Activated CD8-positive, alpha-beta memory T cell treated with anti-CD3 and anti-CD28 coated beads, Interleukin-2, amount 50 U/mL, for 24 hours (primary cell): ENCODE results near the gene FBXL3.
"Not testable (repeated sequence)": the region's sequence is repeated elsewhere in the genome, so short reads cannot be mapped to it uniquely, and the experiment has no call there.

ENCODE experiments used
- DNase-seq: peaks from one replicate; pipeline ENCODE4 v3.0.0-alpha.2; 2020; ENCODE audit errors: extremely low read depth

The FBXL3 gene

DNA sequence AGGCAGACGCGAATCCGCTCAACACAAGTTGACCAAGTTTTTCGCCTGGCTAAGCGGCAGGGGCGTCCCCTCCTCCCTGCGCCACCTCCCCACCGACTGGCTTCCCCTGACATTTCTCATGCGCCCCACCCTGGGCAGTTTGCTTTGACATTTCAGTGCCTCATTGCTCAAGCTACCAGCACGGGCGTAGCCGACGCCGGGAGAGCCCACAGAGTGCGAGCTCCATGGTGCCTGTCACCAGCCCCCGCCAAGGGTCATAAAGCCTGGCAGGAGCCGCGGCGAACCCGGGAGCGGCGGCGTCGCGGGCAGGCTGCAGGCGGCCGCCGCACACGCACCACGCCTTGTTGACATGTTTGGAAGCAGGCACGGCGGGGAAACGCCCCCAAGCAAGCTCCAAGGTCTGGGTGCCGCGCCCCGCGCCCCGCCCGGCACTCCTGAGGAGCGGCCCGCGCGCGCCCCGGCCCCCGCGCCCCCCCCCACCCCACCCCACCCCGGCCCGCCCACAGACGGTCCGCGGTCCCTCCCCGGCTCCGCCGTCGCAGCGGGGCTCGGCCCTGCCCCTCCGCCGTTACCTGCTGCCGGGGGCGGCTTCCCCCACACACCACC lies 601 bp downstream of the FBXL3 start:
- peak; percentile 29 for DNase-seq

DNA sequence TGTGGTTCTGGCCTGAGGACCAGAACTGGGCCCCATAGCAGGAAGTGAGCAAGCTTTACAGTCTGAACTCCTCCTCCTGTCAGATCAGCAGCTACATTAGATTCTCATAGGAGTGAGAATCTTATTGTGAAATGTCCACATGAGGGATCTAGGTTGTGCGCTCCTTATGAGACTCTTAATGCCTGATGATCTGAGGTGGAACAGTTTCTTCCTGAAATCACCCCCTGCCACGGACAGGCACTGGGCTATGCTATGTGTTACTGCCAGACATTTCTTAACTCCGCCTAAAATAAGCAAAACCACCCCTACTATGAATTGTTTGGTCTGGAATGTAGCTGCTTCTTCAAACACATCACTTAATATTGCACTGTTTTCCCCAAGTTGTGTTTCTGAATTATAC lies 4.6 kb downstream of the FBXL3 start:
- DNase-seq = no peak

DNA sequence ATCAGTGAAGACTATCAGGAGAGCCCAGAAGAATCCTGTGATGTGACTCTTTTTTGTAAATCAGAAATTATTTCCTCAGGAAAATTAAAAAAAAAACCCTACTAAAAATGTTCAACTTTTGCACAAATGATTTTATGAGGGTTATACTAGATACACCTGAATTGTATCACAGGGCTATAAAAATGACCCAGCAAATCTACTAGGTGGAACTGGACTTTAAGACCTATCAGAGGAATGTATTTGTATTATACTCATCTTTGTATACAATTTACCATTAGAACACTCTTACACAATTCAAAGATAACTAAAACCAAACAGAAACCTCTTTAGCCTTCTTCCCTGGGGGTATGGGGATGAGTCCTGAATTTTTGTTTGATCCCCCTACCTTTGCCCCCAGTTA lies 7.2 kb downstream of the FBXL3 start:
- no peak for DNase-seq

DNA sequence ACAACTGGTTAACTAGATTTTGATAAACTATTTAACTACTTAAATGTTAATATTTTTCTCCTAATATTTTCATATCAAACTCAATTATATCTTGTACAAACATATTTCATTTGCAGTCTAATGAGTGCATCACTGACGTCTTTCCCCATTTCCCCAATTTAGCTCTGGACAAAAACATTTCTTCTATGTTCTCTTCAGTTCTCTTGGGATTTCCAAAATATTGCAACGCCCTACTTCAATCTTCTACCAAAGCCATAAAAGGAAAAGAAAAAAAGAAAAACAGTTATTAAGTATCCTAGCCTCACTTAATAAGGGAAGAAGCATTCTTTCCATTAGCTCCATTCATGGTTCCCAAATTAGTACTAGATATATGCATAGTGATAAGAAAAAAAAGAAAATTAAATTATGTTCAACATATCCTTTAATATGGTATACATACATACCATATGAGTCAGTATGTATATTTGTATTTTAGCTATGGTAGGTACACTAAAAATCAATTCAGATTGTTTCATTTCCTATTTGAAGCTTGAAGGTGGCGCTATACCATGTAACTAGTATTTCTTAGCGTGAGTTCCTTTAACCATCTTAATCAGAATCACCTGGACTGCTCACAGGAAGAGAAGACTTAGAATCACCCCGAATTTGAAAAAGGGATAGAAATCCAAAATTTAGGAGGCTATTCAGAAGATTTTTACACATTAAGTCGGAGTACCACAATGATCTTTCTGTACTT lies 9.9 kb downstream of the FBXL3 start:
- no peak for DNase-seq

DNA sequence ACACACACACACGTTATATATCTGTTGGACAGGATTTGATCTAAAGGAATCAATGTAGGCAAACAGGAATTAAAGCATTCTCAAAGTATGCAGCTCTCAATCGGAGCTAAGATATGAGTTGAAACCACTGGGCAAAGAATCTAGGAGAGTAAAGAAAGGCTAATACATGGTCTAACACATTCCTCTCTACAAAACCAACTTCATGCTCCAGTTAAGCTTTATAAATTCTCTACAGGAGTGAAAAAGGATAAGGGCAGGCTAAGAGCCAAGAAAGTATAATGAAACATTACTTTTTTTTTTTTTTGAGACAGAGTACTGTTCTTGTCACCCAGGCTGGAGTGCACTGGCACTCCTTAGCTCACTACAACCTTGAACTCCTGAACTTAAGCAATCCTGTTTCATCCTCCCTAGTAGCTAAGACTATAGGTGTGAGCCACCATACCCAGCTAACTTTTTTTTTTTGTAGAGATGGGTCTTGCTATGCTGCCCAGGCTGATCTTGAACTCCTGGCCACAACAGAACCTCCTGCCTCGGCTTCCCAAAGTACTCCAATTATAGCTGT lies 10.6 kb downstream of the FBXL3 start:
- no peak for DNase-seq

DNA sequence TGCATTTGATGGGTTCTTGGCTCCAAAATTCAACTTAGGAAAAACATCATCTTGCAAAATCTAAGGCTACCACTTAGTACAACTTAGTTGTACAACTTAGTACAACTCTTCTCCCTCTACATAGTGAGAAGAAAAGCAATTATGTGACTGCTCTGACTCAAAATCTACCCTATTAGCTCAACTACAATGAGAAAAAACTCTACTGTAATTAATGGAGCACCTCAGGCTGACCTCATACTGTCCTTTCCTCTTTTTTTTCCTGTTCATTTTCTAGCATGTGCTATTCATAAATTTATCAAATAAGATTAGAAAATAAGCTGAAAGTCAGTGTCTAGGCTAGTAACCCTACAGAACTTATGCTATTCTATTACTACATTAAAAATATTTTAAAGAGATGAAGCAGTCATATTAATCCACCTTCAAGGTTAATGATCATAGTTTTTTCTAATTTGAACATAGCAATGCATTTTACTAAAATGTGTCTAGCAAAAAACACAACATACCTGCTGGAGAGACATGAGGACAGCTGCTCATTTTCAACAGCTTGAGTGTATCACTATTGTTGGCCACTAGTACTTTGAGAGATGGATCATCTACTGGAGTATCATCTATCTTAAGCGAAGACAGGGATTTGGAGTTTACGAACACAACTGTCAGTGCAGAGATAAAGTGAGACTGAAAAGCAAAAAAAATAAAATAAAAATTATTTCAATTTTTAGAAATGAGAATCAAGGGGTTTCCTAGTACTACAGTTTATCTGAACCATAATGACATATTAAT lies 11.9 kb downstream of the FBXL3 start:
- DNase-seq = no peak

DNA sequence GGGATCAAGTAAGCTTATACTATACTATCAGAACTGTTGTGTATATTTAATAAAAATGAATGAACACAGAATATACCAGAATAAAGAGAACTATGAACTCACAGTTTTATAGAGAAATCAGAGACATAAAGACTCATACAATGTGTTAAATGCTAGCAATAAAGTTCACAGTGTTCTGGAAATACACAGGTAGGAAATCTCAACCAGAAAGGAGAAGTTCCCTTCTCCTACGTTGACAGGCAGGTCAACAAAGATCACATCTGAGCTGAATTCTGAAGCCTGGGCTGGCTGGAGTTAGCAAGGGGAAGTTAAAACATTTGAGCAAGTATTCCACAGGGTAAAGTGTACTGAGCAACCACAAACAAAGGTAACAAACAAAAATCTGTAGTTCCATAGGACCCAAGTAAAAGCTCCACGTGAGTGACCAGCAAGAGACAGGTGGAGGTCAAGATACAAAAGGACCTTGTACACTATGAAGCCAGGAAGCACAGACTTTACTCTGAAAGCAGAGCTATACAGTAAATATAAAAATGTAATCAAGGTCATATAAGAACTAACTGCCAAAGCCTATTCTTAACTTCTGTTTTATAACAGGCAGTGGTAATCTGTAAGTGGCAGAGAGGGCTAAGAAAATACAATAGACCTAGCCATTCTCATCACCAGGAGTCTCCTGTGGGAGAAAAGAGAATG lies 13.0 kb downstream of the FBXL3 start:
- no peak for DNase-seq

DNA sequence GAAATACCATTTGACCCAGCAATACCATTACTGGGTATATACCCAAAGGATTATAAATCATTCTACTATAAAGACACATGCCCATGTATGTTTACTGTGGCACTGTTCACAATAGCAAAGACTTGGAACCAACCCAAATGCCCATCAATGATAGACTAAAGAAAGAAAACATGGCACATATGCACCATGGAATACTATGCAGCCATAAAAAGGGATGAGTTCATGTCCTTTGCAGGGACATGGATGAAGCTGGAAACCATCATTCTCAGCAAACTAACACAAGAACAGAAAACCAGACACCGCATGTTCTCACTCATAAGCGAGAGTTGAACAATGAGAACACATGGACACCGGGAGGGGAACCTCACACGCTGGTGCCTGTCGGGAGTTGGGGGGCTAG lies 17.2 kb downstream of the FBXL3 start:
- DNase-seq = not testable (repeated sequence)

DNA sequence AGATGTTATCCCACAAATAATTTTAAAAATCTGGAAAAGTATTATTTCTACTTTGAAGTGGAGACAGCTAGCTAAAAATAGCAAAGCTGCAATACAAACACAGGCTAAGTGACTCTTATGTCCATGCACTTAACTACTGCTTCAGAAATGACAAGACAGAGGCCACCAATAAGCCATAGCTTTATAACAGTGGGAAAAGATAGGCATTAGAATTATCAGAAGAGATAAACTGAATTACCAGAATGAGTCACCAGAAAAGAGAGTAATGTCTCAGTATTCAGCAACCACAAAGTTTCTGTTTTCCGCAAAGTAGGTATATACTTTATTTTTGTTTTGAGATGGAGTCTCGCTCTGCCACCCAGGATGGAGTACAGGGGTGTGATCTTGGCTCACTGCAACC lies 17.9 kb downstream of the FBXL3 start:
- DNase-seq = no peak

DNA sequence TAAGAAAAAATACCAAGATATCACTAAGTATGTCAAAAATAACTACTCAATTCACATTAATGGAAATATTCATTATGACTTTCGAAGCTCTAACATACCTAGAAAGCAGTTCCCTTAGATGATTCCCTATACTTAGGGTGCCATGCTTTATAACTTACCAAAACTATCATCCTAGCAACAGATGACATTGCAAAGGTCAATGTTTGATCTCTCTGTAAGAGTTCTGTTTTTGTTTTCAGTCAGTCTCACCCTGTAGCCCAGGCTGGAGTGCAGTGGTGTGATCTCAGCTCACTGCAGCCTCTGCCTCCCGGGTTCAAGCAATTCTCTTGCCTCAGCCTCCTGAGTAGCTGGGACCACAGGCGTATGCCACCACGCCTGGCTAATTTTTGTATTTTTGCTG lies 18.6 kb downstream of the FBXL3 start:
- DNase-seq = not testable (repeated sequence)

DNA sequence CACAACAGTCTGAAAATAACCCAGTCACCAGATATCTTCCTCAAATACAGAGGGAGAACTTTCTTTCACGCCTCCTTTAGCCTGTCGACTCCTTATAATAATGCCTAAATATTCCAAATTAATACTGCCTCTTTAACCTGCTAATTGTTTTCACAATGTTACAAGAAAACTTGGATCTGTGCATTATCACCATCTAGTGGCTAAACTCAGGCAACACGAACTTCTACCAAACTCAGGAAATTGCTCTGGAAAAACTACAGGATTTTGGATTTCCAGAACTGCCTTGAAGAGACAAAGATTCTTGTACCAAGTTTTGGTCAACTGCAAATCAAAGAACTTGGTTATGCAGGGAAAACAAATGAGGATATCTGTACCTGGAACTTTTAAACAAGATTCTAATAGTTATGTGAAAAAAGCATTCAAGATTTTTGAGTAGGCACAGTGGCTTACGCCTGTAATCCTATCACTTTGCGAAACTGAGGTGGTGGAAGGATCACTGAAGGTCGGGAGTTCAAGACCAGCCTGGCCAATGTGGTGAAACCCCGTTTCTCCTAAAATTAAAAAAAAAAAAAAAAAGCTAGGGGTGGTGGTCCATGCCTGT lies 24.3 kb downstream of the FBXL3 start:
- no peak for DNase-seq

DNA sequence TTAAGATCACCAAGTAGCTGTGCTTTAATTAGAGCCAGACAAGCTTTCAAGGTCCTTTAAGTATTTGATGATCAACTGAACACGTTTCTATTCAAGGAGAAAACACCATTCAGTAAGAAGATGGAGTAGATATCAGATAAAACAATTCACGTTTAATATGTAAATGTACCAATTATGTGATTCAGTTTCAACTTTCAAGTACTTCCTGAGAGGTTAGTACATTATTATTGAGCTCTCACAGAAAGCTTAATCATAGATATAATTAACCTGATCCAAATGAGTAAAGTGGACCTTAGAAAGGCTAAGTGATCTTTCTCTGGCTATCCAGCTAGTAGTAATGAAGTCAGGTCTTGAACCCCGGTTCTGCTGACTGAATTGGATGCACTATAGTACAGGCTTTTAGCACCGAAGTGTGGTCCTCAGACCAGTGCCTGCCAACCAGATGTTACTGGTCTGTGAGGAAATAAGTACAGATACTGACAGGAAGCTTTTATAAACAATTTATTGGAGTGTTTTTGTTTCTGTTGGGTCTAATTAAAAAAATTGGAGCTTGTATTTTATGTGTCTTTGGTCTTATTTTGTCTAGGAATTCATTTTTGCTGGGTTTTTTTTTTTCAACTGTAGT lies 24.9 kb downstream of the FBXL3 start:
- no peak for DNase-seq

DNA sequence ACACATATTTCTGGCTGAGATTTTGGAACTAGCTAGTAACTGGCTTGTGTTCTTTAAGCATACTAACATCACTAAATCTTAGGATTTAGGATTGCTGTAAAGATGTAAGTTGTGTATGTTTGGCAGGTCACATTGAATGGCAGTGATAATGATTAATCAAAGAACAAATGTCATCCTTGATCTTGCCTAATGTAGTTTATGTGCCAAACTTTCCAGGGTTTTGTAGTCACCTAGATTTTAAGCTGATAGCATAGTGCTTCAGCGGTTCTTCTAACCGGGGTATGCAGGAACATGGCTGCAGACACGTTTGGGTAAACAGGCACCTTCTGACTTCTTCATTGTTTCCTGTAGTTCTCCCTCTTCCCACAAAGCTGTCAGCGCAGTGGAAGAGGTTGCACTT lies 25.4 kb downstream of the FBXL3 start:
- no peak for DNase-seq

DNA sequence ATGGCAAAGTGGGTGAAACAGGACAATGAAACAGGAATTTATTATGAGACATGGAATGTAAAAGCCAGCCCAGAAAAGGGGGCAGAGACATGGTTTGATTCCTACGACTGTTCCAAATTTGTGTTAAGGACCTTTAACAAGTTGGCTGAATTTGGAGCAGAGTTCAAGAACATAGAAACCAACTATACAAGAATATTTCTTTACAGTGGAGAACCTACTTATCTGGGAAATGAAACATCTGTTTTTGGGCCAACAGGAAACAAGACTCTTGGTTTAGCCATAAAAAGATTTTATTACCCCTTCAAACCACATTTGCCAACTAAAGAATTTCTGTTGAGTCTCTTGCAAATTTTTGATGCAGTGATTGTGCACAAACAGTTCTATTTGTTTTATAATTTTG lies 26.5 kb downstream of the FBXL3 start:
- no peak for DNase-seq

DNA sequence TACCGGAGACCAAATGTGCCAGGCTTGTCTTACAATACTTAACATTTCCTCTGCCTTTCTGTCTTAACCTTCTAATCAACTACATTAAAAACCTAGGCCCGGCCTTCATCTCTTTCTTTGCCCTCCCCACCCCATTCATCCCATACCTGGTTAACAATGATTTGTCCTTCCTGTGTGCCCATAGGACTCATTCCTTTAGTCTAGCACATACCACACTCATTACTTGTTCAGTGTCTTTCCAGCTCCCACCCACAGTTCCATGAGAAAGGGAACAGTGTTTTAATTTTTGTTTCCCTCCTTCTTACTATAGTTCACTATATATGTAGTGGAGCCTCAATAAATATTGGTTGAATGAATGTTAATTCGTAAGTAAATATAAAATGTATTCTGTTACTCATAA lies 32.7 kb downstream of the FBXL3 start:
- no peak for DNase-seq

DNA sequence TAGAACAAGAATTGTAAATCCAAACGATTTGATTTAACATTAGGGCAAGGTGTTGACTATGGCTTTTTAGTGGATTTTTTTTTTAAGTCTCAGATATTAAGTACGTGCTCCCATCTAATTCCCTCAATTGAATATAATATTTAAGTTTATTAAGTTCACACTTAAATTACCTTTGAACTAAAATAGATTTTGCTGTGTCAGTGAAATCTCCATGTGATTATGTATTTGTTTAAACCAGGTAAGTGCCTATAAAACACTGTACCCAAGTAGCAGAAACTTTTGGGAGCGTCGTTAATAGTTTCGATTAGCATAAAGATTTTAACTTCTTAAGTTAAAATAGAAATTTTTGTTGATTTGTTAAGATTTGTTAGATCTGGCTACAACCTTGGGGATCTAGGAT lies 33.5 kb downstream of the FBXL3 start:
- DNase-seq = no peak

DNA sequence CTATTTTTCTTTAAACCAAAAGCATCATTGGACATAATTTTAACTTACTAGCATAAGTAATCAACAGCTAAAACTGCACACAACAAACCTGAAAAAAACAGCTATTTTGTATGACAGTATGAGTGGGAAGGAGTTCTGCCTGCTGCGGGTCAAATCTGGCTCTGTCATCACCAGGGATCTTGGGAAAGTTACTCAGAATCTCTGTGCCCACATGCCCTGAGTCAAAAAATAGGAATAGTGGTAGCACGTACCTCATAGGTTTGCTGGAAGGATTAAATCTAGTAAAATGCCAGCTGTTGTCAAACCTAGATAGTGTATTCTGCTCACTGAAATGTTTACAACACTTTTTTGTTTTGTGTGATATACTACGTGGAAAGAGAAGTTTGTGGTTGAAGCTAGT lies 33.9 kb downstream of the FBXL3 start:
- no peak for DNase-seq

DNA sequence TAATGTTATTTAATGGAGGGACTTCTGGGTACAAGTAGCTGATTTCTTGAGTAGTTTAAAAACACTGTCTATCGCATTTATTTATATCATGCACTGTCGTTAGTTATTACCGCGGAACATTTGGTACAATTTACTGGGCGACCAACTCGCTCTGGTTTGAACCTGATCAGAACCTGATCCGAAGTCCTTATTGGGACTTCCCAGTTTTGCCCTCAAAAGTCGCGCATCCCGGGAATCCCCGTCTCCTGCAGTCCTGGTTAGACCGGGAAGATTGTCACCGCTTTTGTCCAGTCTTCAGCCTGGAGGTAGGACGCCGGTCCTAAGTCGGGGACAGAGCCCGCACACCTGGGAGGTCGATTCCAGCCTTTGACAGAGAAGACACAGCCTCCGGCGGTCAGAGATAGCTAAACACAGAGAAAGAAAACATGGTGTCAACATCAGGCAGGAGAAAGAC lies 34.4 kb downstream of the FBXL3 start:
- no peak for DNase-seq

DNA sequence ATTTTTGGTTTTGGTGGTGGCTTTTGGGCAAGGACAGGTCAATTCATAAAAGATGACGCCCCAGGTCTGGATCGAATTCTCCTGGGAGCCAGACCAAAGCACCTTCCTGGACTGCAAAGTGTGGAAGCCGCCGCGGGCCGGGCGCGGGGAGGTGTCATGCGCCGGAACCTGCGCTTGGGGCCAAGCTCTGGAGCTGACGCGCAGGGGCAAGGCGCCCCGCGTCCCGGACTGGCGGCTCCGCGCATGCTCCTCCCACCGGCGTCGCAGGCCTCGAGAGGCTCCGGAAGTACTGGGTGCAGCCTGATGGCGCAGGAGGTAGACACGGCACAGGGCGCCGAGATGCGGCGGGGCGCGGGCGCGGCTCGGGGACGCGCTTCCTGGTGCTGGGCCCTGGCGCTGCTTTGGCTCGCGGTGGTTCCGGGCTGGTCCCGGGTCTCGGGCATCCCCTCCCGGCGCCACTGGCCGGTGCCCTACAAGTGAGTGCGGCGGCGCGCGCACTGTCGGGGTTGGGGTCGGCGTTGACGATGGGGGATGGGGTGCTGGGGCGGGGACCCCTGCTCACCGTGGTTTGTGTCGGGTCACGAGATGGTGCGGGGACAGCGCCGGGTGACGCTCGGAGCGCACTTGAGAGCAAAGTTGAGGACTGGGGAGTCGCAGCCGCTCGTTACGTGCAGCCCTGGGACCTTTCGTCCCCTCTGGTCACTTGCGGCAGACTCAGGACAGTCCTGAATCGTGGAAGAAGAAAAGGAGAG lies 35.0 kb downstream of the FBXL3 start, which contains the start of gene CLN5:
TSS of gene CLN5 (plus strand) at position 286 of the 752 bp plus-strand sequence. CDS start at position 304, 18 bp downstream.
- DNase-seq = peak; percentile 77

DNA sequence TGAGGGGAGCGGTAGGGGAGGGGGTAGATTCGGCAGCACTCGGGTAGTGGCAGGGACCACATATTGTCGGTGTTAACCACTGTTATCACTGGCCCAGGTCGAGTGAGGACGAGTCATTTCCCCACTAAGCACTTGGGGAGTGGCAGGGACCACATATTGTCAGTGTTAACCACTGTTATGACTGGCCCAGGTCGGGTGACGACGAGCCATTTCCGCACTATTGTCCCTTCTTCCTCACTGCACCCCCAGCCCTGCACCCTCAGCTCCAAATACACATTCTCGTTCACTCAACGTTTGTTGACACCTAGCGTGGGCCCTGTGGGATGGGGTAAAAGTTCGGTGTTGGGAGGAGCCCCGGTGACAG lies 35.5 kb downstream of the FBXL3 start:
- DNase-seq = peak; percentile 64
